SK-N-SH treated with all-trans-retinoic acid at 6 μM for 48 hours (cell line): ENCODE data around the gene NUP153.

Experiments used
- ARNTL ChIP-seq: fragments of 450-650 bp; formaldehyde crosslinking; IDR thresholded peaks from 2 replicates; pipeline ENCODE4 v1.5.0; 2020; ENCODE audit warnings: low read depth, mild to moderate bottlenecking, moderate library complexity, borderline replicate concordance
- CREB5 ChIP-seq: fragments of 250-450 bp; sonication (Bioruptor Pico); IDR thresholded peaks from 2 replicates; pipeline ENCODE4 v1.5.1; 2020; ENCODE audit warnings: low read depth, mild to moderate bottlenecking, moderate library complexity
- GLIS3 ChIP-seq: fragments of 250-450 bp; sonication (Bioruptor Pico); IDR thresholded peaks from 2 replicates; pipeline ENCODE4 v1.5.0; 2020; ENCODE audit warnings: mild to moderate bottlenecking, moderate library complexity
- PATZ1 ChIP-seq: fragments of 250-450 bp; sonication (Bioruptor Pico); IDR thresholded peaks from 2 replicates; pipeline ENCODE4 v1.8.0; 2020; ENCODE audit warnings: mild to moderate bottlenecking, moderate library complexity, borderline replicate concordance
- RARB ChIP-seq: fragments of 250-450 bp; sonication (Bioruptor Pico); IDR thresholded peaks from 2 replicates; pipeline ENCODE4 v1.8.0; 2021; ENCODE audit warnings: mild to moderate bottlenecking, moderate library complexity
- TCF4 ChIP-seq: fragments of 250-450 bp; sonication (Bioruptor Pico); IDR thresholded peaks from 2 replicates; pipeline ENCODE4 v1.8.0; 2021; ENCODE audit warnings: mild to moderate bottlenecking, moderate library complexity, borderline replicate concordance
- ZFP3 ChIP-seq: fragments of 250-450 bp; sonication (Bioruptor Pico); IDR thresholded peaks from 2 replicates; pipeline ENCODE4 v1.5.0; 2020; ENCODE audit warnings: mild to moderate bottlenecking, moderate library complexity
- ZNF70 ChIP-seq: fragments of 450-650 bp; formaldehyde crosslinking; IDR thresholded peaks from 2 replicates; pipeline ENCODE4 v1.5.0; 2020; ENCODE audit warnings: mild to moderate bottlenecking, moderate library complexity

DNA sequence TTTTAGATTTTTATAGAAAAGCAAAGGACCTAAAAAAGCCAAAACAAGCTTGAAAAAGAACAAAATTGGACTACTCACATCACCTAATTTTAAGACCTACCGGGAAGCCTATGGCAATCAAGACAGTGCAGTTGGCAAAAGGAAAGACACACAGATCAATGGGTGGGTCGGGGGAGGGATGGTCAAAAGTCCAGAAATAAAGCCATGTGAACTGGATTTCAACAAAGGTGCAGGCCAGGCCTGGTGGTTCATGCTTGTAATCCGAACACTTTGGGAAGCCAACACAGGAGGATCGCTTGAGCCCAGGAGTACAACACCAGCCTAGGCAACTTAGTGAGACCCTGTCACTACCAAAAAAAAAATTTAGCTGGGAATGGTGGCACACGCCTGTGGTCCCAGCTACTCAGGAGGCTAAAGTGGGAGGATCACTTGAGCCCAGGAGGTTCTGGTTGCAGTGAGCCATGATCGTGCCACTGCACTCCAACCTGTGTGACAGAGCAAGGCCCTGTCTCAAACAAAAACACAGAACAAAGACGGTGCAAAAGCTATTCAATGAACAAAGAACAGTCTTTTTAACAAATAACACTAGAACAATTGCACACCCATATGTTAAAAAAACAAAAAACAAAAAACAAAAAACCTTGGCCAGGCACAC is 34.5 kb downstream of the NUP153 start:
- TF ChIP-seq ZFP3 (CRISPR knock-in tag) (no peak), GLIS3 (no peak), CREB5 (CRISPR knock-in tag) (no peak), RARB (CRISPR knock-in tag) (no peak), TCF4 (CRISPR knock-in tag) (no peak), ARNTL (CRISPR knock-in tag) (no peak), ZNF70 (CRISPR knock-in tag) (no peak), PATZ1 (CRISPR knock-in tag) (no peak)
